GM18951 (cell line): ENCODE measurements around the gene DLG4.

Experiments used
- POLR2A ChIP-seq: IDR thresholded peaks from 4 replicates; pipeline ENCODE4 v1.6.1; 2011; ENCODE audit warnings: mild to moderate bottlenecking; ENCODE audit not compliant: insufficient read length, insufficient read depth; ENCODE audit errors: extremely low read depth
- in situ Hi-C: fragments of 300-500 bp; cut with MboI; formaldehyde crosslinking; loops from one replicate; pipeline ENCODE4 v1.12.0; 2022; ENCODE audit warnings: low sequenced_read_pairs, mixed read lengths, inconsistent platforms; ENCODE audit not compliant: unreplicated experiment

DLG4 gene

GRCh38 chr17:7219812-7220592, at the start of gene DLG4, which contains the start of gene ACADVL:
DLG4 (minus strand) TSS chr17:7219836.
ACADVL (plus strand) TSS chr17:7219938; CDS start chr17:7219985, 47 bp downstream.
- TF ChIP-seq POLR2A = peak; percentile 79
- in situ Hi-C loops = no loop called here

- in situ Hi-C loops = no loop called here
- TF ChIP-seq POLR2A = no peak
Measured at GRCh38 chr17:7266784-7267183, 47.1 kb upstream of the DLG4 start.

GRCh38 chr17:7263801-7264078, 44.1 kb upstream of the DLG4 start:
- TF ChIP-seq POLR2A = no peak
- in situ Hi-C loops = no loop called here

- no peak for TF ChIP-seq POLR2A
- in situ Hi-C loops = no loop called here
Measured at GRCh38 chr17:7262935-7263800, 43.5 kb upstream of the DLG4 start.

GRCh38 chr17:7262192-7262934, 42.7 kb upstream of the DLG4 start, which contains the start of gene CLDN7:
CLDN7 (minus strand) TSS chr17:7262478; CDS start chr17:7262043, 435 bp downstream.
- in situ Hi-C loops = no loop called here

GRCh38 chr17:7261379-7262191, 41.9 kb upstream of the DLG4 start:
- no peak for TF ChIP-seq POLR2A
- in situ Hi-C loops = no loop called here

More at GRCh38 chr17:7262192-7262934, 42.7 kb upstream of the DLG4 start, which contains the start of gene CLDN7:
- no peak for TF ChIP-seq POLR2A

GRCh38 chr17:7260651-7261378, 41.2 kb upstream of the DLG4 start:
- TF ChIP-seq POLR2A = peak; percentile 26
- in situ Hi-C loops = no loop called here

GRCh38 chr17:7260151-7260550, 40.5 kb upstream of the DLG4 start:
- in situ Hi-C loops = no loop called here
- TF ChIP-seq POLR2A = no peak

- TF ChIP-seq POLR2A = no peak
- in situ Hi-C loops = no loop called here
Measured at GRCh38 chr17:7259555-7259889, 39.9 kb upstream of the DLG4 start.

GRCh38 chr17:7258731-7259554, 39.3 kb upstream of the DLG4 start:
- TF ChIP-seq POLR2A = no peak
- in situ Hi-C loops = no loop called here

- no peak for TF ChIP-seq POLR2A
- in situ Hi-C loops = no loop called here
Measured at GRCh38 chr17:7256766-7257456, 37.3 kb upstream of the DLG4 start.

GRCh38 chr17:7254511-7254910, 34.9 kb upstream of the DLG4 start:
- no peak for TF ChIP-seq POLR2A
- in situ Hi-C loops = no loop called here
